ENCODE data around the gene SYNDIG1.

SYNDIG1 gene

GRCh38 chr20:24588047-24588635, 118.7 kb downstream of the SYNDIG1 start:
- DNase-seq: no peak

- DNase-seq: no peak
These were observed 119.4 kb downstream of the SYNDIG1 start for GRCh38 chr20:24588725-24589340.

- no peak for DNase-seq
These were observed 120.0 kb downstream of the SYNDIG1 start for GRCh38 chr20:24589381-24589780.

GRCh38 chr20:24589815-24590177, 120.4 kb downstream of the SYNDIG1 start:
- no peak for DNase-seq

- DNase-seq: no peak
These were observed 121.0 kb downstream of the SYNDIG1 start for GRCh38 chr20:24590178-24590982.

GRCh38 chr20:24597051-24597450, 127.6 kb downstream of the SYNDIG1 start:
- no peak for DNase-seq

- no peak for DNase-seq
These were observed 128.9 kb downstream of the SYNDIG1 start for GRCh38 chr20:24598346-24598745.

- DNase-seq: no peak
These were observed 129.6 kb downstream of the SYNDIG1 start for GRCh38 chr20:24598996-24599395.

- DNase-seq: no peak
These were observed 130.6 kb downstream of the SYNDIG1 start for GRCh38 chr20:24600012-24600411.

- DNase-seq: no peak
These were observed 134.0 kb downstream of the SYNDIG1 start for GRCh38 chr20:24603454-24603853.

- no peak for DNase-seq
These were observed 135.7 kb downstream of the SYNDIG1 start for GRCh38 chr20:24604966-24605665.

- no peak for DNase-seq
These were observed 136.6 kb downstream of the SYNDIG1 start for GRCh38 chr20:24605937-24606455.

- DNase-seq: no peak
These were observed 138.0 kb downstream of the SYNDIG1 start for GRCh38 chr20:24607402-24607801.

GRCh38 chr20:24608926-24609667, 139.7 kb downstream of the SYNDIG1 start:
- no peak for DNase-seq

GRCh38 chr20:24609757-24610156, 140.3 kb downstream of the SYNDIG1 start:
- DNase-seq: no peak

GRCh38 chr20:24610341-24611115, 141.1 kb downstream of the SYNDIG1 start:
- no peak for DNase-seq

GRCh38 chr20:24611360-24612140, 142.1 kb downstream of the SYNDIG1 start:
- DNase-seq: no peak

GRCh38 chr20:24612799-24613775, 143.7 kb downstream of the SYNDIG1 start:
- no peak for DNase-seq

- no peak for DNase-seq
These were observed 144.9 kb downstream of the SYNDIG1 start for GRCh38 chr20:24614341-24614740.

GRCh38 chr20:24615353-24615752, 145.9 kb downstream of the SYNDIG1 start:
- no peak for DNase-seq
